Stimulated activated CD4-positive, alpha-beta T cell treated with anti-CD3 and anti-CD28 coated beads, Interleukin-2, amount 100 ng/mL, for 24 hours (primary cell): ENCODE results near the gene CIBAR2.
A peak's percentile ranks its signal among the peaks of the same experiment; 100 is the strongest.
"Not testable (repeated sequence)": the region's sequence is repeated elsewhere in the genome, so short reads cannot be mapped to it uniquely, and the experiment has no call there.

Experiments
- DNase-seq, 2 donors: peaks; one replicate each; pipeline ENCODE4 v3.0.0-alpha.2; 2020

CIBAR2 gene

GRCh38 chr16:85056211-85056748 lies 56.0 kb downstream of the CIBAR2 start:
- no peak for DNase-seq

DNA sequence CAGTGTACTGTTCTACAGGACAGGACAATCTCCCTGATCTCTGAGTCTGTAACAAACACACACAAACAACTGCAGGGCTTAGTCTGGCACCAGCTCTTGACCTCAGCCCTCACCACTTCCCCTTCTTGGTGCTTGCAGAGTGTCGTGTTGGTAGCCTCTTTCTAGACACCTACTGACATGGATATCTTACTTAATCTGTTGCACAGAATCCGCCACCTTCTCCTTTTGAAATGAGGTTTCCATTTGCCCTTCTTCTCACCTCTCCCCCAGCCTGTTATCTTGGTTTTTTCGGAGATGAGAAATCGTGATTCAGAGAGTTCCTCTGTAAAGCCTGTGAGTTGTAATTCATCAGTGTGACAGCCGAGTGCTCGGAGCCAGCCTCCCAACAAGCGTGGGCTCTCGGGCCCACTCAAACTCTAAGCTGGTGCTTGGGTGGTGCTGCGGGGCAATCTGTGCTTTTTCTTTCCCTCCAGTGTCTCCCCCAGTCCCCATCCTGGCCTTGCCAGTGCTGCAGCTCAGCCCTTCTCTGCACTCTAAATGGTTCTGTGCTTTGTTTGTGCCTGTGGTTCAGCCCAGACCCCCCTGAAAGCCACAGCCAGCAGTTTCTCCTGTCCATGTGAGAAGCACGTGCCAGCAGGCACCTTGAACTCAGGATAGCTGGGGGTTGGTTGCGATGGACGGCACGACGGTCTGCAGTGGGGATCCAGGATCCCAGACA lies 56.6 kb downstream of the CIBAR2 start:
- DNase-seq: peak; percentile 60 to 64

DNA sequence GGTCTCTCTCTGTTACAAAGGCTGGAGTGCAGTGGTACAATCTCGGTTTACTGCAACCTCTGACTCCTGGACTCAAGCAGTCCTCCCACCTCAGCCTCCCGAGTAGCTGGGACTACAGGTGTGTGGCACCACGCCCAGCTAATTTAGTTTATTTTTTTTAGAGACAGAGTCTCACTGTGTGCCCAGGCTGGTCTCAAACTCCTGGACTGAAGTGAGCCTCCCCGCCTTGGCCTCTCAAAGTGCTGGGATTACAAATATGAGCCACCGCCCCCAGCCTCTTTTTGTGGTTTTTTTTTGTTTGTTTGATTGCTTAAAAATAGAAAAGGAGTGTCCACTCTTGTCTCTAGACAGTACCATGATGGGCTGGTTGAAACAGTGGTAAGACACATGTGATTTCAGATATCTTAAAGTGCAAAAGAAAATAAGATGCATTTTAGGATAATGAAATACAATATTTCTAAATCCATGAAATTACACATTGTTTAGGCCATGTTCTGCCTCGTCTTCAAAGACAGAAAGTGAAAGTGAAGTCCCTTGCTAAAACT lies 57.3 kb downstream of the CIBAR2 start:
- no peak for DNase-seq

- not testable (repeated sequence) for DNase-seq
Observed at GRCh38 chr16:85054321-85054720, 58.0 kb downstream of the CIBAR2 start.

GRCh38 chr16:85052536-85052935 lies 59.7 kb downstream of the CIBAR2 start:
- DNase-seq: no peak

DNA sequence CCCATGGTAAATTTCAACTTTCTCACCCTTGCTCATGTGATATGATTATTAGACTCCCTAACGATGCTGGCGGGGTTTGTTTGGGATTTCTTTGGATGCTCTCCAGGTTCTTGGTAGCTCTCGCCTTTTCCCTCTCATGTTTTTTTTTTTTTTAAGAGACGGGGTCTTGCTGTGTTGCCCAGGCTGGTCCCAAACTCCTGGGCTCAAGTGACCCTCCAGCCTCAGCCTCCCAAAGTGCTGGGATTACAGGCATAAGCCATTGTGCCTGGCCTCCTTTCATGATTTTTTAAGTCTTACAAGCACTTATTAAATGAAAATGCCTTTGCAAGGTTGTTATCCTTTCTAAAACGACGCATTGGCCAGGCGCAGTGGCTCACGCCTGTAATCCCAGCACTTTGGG lies 60.6 kb downstream of the CIBAR2 start:
- no peak for DNase-seq

GRCh38 chr16:85051067-85051581 lies 61.1 kb downstream of the CIBAR2 start:
- DNase-seq: no peak

DNA sequence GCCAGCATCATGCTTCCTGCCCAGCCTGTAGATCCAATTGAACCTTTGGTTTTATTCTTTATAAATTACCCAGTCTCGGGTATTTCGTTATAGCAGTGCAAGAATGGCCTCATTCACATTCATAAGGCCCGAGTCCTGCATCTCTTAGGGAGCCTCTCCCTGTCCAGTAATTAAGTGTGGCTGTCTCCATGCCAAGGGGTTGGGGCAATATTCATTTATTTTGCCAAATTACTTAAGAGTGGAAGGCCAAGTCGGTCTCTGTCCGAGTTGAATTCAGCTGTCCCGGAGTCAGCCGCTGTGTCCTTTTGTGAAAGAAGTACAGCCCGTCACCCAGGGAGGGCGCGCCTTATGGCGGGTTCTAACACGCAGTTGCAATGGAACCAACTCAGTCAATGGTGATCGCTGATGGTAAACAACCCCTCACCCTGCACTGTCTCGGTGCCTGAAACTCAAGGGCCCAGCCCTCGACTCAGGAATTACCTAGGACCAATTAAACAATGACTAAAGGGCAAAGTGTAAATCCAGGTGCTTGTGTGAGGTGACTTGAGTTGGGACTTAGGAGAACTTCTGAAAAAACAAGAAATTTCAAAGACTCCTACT lies 62.5 kb downstream of the CIBAR2 start:
- DNase-seq: no peak

GRCh38 chr16:85048921-85049562 lies 63.2 kb downstream of the CIBAR2 start:
- no peak for DNase-seq
